SU-DHL-6 (cell line): ENCODE data around the gene SLX9.

Experiments used
- EZH2phosphoT487 ChIP-seq: fragments of 200-600 bp; sonication (generic), shearing (Covaris generic); conservative IDR thresholded peaks from 2 replicates; pipeline ENCODE4 v1.6.1; 2018; ENCODE audit warnings: mild to moderate bottlenecking, antibody characterized with exemption, low read length, moderate library complexity, mixed read lengths
- TF ChIP-seq, protein P1 (sequence below): fragments of 200-600 bp; sonication (generic); IDR thresholded peaks from one replicate; pipeline ENCODE4 v1.5.1; 2017; ENCODE audit warnings: antibody characterized with exemption, mild to moderate bottlenecking, low read length, moderate library complexity; ENCODE audit not compliant: insufficient read depth, poor library complexity, severe bottlenecking

DNA sequence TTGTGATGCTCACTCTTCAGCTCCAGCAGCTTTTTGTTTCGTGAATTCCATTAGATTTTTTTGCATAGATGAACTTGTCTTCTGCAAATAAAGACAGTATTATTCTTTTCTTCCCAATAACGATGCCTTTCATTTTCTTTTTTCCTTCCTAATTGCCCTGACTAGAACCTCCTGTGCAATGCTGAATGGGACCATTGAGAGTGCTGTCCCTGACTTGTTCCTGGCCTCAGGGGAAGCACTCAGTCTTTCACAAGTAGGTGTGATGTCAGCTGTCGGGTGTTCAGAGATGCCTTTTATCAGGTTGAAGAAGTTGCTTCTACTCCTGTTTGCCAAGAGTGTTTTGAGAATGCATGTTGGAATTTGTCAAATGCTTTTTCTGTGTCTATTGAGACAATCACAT, 70.3 kb downstream of the SLX9 start:
- TF ChIP-seq, protein P1, sequence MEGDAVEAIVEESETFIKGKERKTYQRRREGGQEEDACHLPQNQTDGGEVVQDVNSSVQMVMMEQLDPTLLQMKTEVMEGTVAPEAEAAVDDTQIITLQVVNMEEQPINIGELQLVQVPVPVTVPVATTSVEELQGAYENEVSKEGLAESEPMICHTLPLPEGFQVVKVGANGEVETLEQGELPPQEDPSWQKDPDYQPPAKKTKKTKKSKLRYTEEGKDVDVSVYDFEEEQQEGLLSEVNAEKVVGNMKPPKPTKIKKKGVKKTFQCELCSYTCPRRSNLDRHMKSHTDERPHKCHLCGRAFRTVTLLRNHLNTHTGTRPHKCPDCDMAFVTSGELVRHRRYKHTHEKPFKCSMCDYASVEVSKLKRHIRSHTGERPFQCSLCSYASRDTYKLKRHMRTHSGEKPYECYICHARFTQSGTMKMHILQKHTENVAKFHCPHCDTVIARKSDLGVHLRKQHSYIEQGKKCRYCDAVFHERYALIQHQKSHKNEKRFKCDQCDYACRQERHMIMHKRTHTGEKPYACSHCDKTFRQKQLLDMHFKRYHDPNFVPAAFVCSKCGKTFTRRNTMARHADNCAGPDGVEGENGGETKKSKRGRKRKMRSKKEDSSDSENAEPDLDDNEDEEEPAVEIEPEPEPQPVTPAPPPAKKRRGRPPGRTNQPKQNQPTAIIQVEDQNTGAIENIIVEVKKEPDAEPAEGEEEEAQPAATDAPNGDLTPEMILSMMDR = no peak
- no peak for TF ChIP-seq EZH2phosphoT487
